T-cell (primary cell): ENCODE data around the gene PTPRM. TPM values are rescaled to one million over a fixed set of nuclear protein-coding genes. Genes with fewer than 3 reads are reported as not detected.

ENCODE experiments used
- ATAC-seq, 4 experiments: fragments of 200-7000 bp in 3 of 4; fragments of 150-1000 bp in 1 of 4; cut with Tn5 transposase; replicated peaks in 1 of 4; 1 replicate in 3 of 4; 2 replicates in 1 of 4; pipeline ENCODE4 v1.10.0; 2021; ENCODE audit warnings: moderate library complexity in 3 of 4, mild to moderate bottlenecking in 2 of 4, moderate number of reproducible peaks in 1 of 4
- CTCF ChIA-PET, 2 donors: fragments of 300-600 bp; sonication (Branson Sonifier 250); formaldehyde crosslinking; loops; one replicate each; lab custom pipeline; 2022; ENCODE audit warnings: antibody characterized with exemption in 2 of 2; lab: Charles Lee
- POLR2A ChIA-PET, 2 donors: fragments of 300-600 bp; sonication (Branson Sonifier 250); formaldehyde crosslinking; loops; one replicate each; lab custom pipeline; 2022; ENCODE audit warnings: antibody characterized with exemption in 2 of 2; lab: Charles Lee
- DNase-seq, 35 experiments: peaks; one replicate each; pipeline versions ENCODE4 v3.0.0 to v3.0.0-alpha.2; 2013 to 2023
- H3K27ac ChIP-seq: one replicate; pipeline ENCODE4 v1.5.1; 2013; ENCODE audit warnings: low read length
- H3K27me3 ChIP-seq, 2 experiments: replicated peaks in 1 of 2; 1 replicate in 1 of 2; 2 replicates in 1 of 2; pipeline versions ENCODE4 v1.6.1 to v1.7.0; 2013; ENCODE audit warnings: low read length in 1 of 2, mixed read lengths in 1 of 2; ENCODE audit not compliant: control insufficient read depth in 2 of 2, insufficient read depth in 2 of 2; ENCODE audit errors: extremely low read depth in 1 of 2
- H3K36me3 ChIP-seq, 2 donors: 1 replicate in 1 of 2; 2 replicates in 1 of 2; pipeline versions ENCODE4 v1.6.1 to v1.7.0; 2013; ENCODE audit warnings: low read length in 1 of 2; ENCODE audit not compliant: control insufficient read depth in 2 of 2, insufficient read depth in 1 of 2; ENCODE audit errors: extremely low read depth in 1 of 2
- H3K4me1 ChIP-seq, 2 experiments: 1 replicate in 1 of 2; 2 replicates in 1 of 2; pipeline versions ENCODE4 v1.6.1 to v1.7.0; 2013; ENCODE audit warnings: low read length in 2 of 2, mixed read lengths in 1 of 2; ENCODE audit not compliant: insufficient read depth in 2 of 2, control insufficient read depth in 1 of 2; ENCODE audit errors: extremely low read depth in 1 of 2
- H3K4me3 ChIP-seq, 2 donors: 1 replicate in 1 of 2; 2 replicates in 1 of 2; pipeline versions ENCODE4 v1.5.1 to v1.7.0; 2013; ENCODE audit warnings: mild to moderate bottlenecking in 2 of 2, low read length in 1 of 2, moderate library complexity in 1 of 2; ENCODE audit not compliant: control insufficient read depth in 1 of 2; ENCODE audit errors: extremely low read depth in 1 of 2
- H3K9me3 ChIP-seq: 2 replicates; pipeline ENCODE4 v1.7.0; 2013
- H3K27ac Mint-ChIP-seq, 2 donors: one replicate each; pipeline ENCODE4 v1.8.0; 2020 to 2021; ENCODE audit warnings: mild to moderate bottlenecking in 2 of 2, mixed read lengths in 2 of 2
- H3K27me3 Mint-ChIP-seq, 2 donors: one replicate each; pipeline ENCODE4 v1.8.0; 2021 to 2022; ENCODE audit warnings: mixed read lengths in 2 of 2
- H3K36me3 Mint-ChIP-seq: one replicate; pipeline ENCODE4 v1.8.0; 2021; ENCODE audit warnings: mixed read lengths
- H3K4me1 Mint-ChIP-seq, 3 donors: one replicate each; pipeline ENCODE4 v1.8.0; 2020 to 2022; ENCODE audit warnings: mixed read lengths in 3 of 3, mild to moderate bottlenecking in 1 of 3
- H3K4me3 Mint-ChIP-seq, 3 donors: one replicate each; pipeline ENCODE4 v1.8.0; 2020 to 2022; ENCODE audit warnings: mild to moderate bottlenecking in 3 of 3, mixed read lengths in 3 of 3, moderate library complexity in 3 of 3
- H3K9me3 Mint-ChIP-seq, 3 donors: one replicate each; pipeline ENCODE4 v1.8.0; 2020 to 2022; ENCODE audit warnings: mixed read lengths in 3 of 3
- WGBS: methylation state at CpG from one replicate; pipeline ENCODE4 v1.1.5; 2013; ENCODE audit warnings: missing lambda C conversion rate; ENCODE audit not compliant: insufficient coverage; 5-methylcytosine and 5-hydroxymethylcytosine counted together
- total RNA-seq, 35 experiments: library from RNA in 6 of 35; stranded (reverse) in 6 of 35; fragments of 120-200 nt in 1 of 35; gene quantifications; one replicate each; pipeline versions ENCODE4 v1.2.1 to v1.2.4 and lab custom pipeline; 2013 to 2026

The PTPRM gene
- total RNA-seq, 5 donors from 2014 or later (not counting 1 experiment from before 2014, with no cell fraction given) = 4.1 to 47.4 (median 7.1) TPM

DNA sequence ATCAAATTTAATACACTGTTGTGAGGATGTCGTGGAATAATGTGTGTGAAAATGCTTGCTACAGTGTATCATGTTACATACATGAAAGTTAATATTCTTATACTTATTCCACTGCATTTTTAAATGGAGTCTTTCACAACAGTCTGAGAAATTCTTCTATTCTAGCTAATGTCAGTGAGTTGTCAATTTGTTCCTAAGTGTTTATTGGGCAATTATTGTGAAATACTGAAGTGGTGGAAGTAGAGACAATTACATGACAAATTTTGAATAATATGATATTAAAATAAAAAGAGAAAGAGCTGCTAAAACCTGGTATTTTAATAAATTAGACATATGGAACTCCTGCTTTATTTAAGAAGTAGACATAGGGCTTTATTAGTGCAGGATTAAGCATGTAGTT, 176.1 kb downstream of the PTPRM start:
- H3K36me3 Mint-ChIP-seq = no peaks in the 10 kb centered on the region
- no peak for ATAC-seq
- ChIA-PET CTCF (no interaction called here), POLR2A (no interaction called here)
- H3K27me3 Mint-ChIP-seq = no peaks in the 10 kb centered on the region
- H3K4me3 Mint-ChIP-seq = no peak overlapping the region
- no peaks in the 10 kb centered on the region for H3K36me3 ChIP-seq
- no peaks in the 10 kb centered on the region for H3K27me3 ChIP-seq
- no peaks in the 10 kb centered on the region for H3K4me1 Mint-ChIP-seq
- no peak overlapping the region for H3K27ac ChIP-seq
- DNase-seq = no peak
- H3K27ac Mint-ChIP-seq = no peak overlapping the region
- no CpG with 5 or more reads among the region's 1 CpG for WGBS
- H3K4me1 ChIP-seq = no peaks in the 10 kb centered on the region
- H3K9me3 Mint-ChIP-seq = peaks cover 5 to 12% (median 8%) of the 10 kb centered on the region in 3 donors
- H3K9me3 ChIP-seq = no peaks in the 10 kb centered on the region
- H3K4me3 ChIP-seq = no peak overlapping the region

DNA sequence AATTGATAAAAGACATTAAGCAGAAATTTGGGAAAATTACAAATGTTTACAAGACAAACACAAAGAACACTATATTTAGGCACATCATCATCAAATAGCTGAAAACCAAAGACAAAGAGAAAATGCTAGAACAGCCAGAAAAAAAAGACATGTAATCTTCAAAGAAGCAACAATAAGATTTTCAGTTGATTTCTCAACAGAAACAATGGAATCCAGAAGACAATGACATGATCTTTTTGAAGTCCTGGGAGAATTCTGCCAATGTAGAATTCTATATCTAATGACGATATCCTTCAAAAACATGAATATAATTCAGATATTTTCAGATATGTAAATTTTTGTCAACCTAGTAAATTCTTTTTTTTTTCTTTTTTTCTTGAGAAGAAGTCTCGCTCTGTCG, 179.0 kb downstream of the PTPRM start:
- Mint-ChIP-seq H3K9me3 (peaks cover 5 to 12% (median 8%) of the 10 kb centered on the region in 3 donors), H3K36me3 (no peaks in the 10 kb centered on the region), H3K27me3 (no peaks in the 10 kb centered on the region), H3K4me3 (no peak overlapping the region), H3K4me1 (no peaks in the 10 kb centered on the region), H3K27ac (no peak overlapping the region)
- Histone ChIP-seq H3K36me3 (no peaks in the 10 kb centered on the region), H3K9me3 (no peaks in the 10 kb centered on the region), H3K27me3 (no peaks in the 10 kb centered on the region), H3K4me3 (no peak overlapping the region), H3K4me1 (no peaks in the 10 kb centered on the region), H3K27ac (no peak overlapping the region)
- DNase-seq (no peak), ATAC-seq (no peak)
- no CpG with 5 or more reads among the region's 3 CpGs for WGBS
- POLR2A ChIA-PET = interaction anchor here in 1 of 2 donors (0.6 kb wide), 1 partner anchor 20 kb away, joined by 3 read pairs; no protein-coding TSS in a partner anchor
- CTCF ChIA-PET = no interaction called here

DNA sequence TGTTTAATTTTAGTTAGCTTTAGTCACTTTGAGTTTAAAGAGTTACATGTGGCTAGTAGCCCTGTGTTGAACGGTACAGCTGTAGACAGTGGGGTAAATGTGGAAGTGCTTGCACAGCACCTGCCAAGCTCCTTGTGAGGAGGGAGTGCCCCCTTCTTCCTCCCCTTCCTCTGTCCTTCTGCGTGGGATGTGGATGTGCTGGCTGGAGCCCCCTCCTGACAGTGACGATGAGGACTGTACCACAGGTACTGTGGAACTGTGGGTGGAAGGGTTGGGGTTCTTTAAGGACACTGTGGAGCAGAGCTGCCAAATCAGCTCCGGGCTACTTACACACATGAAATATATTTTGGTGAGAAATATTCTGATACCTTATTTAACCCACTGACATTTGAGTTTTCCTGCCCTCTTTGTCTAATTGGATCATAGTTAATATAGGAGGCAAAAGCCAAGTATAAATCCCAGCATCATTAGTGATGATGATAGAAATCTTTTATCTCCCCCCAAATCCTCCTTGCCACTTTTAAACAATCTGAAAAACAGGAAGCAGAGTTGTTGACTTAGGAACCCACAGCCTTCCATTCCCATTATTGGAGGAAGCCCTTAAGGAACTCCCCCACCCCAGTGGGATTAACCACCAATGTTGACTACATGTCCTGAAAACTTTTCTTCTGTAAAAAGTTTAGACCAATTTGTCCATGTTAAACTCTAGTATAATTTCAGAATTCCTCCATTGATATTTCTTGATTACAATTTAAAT, 181.3 kb downstream of the PTPRM start:
- peaks cover 5 to 12% (median 8%) of the 10 kb centered on the region in 3 donors for H3K9me3 Mint-ChIP-seq
- H3K27ac ChIP-seq = no peak overlapping the region
- H3K9me3 ChIP-seq = no peaks in the 10 kb centered on the region
- no peak overlapping the region for H3K27ac Mint-ChIP-seq
- H3K4me3 ChIP-seq = no peak overlapping the region
- ATAC-seq = no peak
- H3K36me3 Mint-ChIP-seq = no peaks in the 10 kb centered on the region
- no peaks in the 10 kb centered on the region for H3K4me1 Mint-ChIP-seq
- H3K36me3 ChIP-seq = no peaks in the 10 kb centered on the region
- no peaks in the 10 kb centered on the region for H3K27me3 ChIP-seq
- no peaks in the 10 kb centered on the region for H3K27me3 Mint-ChIP-seq
- POLR2A ChIA-PET = no interaction called here
- CTCF ChIA-PET = no interaction called here
- no peaks in the 10 kb centered on the region for H3K4me1 ChIP-seq
- DNase-seq = no peak
- no CpG with 5 or more reads among the region's 4 CpGs for WGBS
- no peak overlapping the region for H3K4me3 Mint-ChIP-seq

DNA sequence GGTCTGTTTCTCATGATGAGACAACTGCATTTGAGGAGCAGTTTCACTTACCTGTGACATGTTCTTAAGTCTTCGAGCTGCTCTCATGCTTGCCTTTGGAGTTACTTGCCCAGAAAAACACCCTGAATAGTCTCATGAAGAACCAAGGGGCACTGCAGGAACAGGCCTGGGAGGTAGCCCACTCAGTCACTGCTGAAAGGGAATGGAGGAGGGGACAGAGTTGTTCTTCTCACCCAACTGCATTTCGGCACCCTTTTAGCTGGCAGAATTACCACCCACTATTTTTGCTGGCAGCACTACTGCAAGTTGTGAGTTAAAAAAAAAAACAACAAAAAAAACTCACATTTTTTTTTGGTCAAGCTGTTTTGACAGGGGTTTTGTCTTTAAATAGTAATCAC, 181.9 kb downstream of the PTPRM start:
- H3K27me3 Mint-ChIP-seq = no peaks in the 10 kb centered on the region
- WGBS = 25% methylated on average over 1 of the region's 2 CpGs
- H3K4me3 Mint-ChIP-seq = no peak overlapping the region

DNA sequence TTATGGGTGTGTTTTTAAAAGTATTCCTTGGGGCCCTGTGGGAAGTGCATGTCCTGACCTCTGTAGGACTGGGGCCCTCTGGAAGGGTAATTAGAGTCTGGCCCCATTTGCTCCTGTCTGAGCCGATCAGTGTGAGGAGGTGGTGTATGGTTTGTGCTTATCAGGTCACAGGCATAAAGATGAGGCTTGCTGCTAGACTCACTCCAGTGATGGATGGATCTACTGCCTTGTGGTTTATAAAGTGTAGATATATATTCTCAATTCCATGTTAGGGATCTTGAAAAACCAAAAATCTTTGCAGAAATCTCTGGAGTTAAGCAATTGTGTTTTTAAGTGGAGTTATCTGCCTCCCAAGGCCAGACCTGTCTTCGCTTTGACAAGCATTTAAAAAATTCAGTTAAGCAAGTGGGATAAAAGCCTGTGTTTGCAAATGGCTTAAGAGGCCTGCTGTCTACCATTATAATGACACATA, 182.4 kb downstream of the PTPRM start:
- Histone ChIP-seq H3K27ac (no peak overlapping the region), H3K36me3 (no peaks in the 10 kb centered on the region), H3K4me1 (no peaks in the 10 kb centered on the region), H3K4me3 (no peak overlapping the region), H3K9me3 (no peaks in the 10 kb centered on the region), H3K27me3 (no peaks in the 10 kb centered on the region)
- H3K4me1 Mint-ChIP-seq = no peaks in the 10 kb centered on the region
- WGBS = 60% methylated on average over 1 of the region's 2 CpGs
- no peak overlapping the region for H3K27ac Mint-ChIP-seq
- ChIA-PET POLR2A (no interaction called here), CTCF (no interaction called here)
- H3K9me3 Mint-ChIP-seq = peaks cover 5 to 16% (median 8%) of the 10 kb centered on the region in 3 donors
- no peaks in the 10 kb centered on the region for H3K27me3 Mint-ChIP-seq
- no peaks in the 10 kb centered on the region for H3K36me3 Mint-ChIP-seq
- ATAC-seq (no peak), DNase-seq (no peak)
- H3K4me3 Mint-ChIP-seq = no peak overlapping the region

More for the DNA sequence above, 181.9 kb downstream of the PTPRM start:
- POLR2A ChIA-PET = no interaction called here
- DNase-seq (no peak), ATAC-seq (no peak)
- H3K27me3 ChIP-seq = no peaks in the 10 kb centered on the region
- H3K27ac Mint-ChIP-seq = no peak overlapping the region
- H3K36me3 ChIP-seq = no peaks in the 10 kb centered on the region
- CTCF ChIA-PET = no interaction called here
- H3K27ac ChIP-seq = no peak overlapping the region
- H3K4me3 ChIP-seq = no peak overlapping the region
- H3K9me3 ChIP-seq = no peaks in the 10 kb centered on the region
- H3K4me1 ChIP-seq = no peaks in the 10 kb centered on the region
- H3K4me1 Mint-ChIP-seq = no peaks in the 10 kb centered on the region
- no peaks in the 10 kb centered on the region for H3K36me3 Mint-ChIP-seq
- peaks cover 5 to 16% (median 8%) of the 10 kb centered on the region in 3 donors for H3K9me3 Mint-ChIP-seq

DNA sequence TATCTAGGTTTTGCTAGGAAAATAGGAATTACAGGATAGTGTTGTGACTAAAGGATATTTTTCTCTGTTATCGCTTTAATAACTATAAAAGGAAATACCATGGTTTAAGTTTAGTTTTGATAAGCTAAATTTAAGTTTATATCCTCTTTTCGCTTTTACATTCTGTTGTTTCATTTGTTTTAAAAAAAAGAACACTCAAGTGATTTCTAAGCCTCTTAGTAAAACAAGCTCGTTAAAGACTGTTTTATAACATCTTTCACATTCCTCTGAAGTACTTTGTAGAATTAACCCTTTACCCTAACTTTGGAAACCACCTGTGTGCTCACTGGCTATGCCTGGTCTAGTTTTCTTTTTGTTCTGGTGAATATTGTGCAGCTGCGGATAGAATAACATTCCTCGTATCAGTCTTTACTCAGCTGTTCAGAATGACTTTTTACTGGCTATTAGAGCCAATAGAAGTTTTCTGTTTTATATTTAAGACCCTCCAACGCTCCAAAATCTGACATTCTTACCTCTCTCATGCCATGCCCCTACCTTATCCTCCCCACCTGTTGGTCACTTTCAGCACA, 183.1 kb downstream of the PTPRM start:
- Mint-ChIP-seq H3K27me3 (no peaks in the 10 kb centered on the region), H3K27ac (no peak overlapping the region), H3K36me3 (no peaks in the 10 kb centered on the region), H3K4me3 (no peak overlapping the region), H3K4me1 (no peaks in the 10 kb centered on the region), H3K9me3 (peaks cover 5 to 13% (median 8%) of the 10 kb centered on the region in 3 donors)
- Histone ChIP-seq H3K4me3 (no peak overlapping the region), H3K36me3 (no peaks in the 10 kb centered on the region), H3K9me3 (no peaks in the 10 kb centered on the region), H3K4me1 (no peaks in the 10 kb centered on the region), H3K27ac (no peak overlapping the region), H3K27me3 (no peaks in the 10 kb centered on the region)
- WGBS = 17% methylated on average over 1 of the region's 6 CpGs
- ChIA-PET POLR2A (no interaction called here), CTCF (no interaction called here)
- DNase-seq (no peak), ATAC-seq (no peak)
